GM12801 (cell line): ENCODE measurements around the gene EZH2.

Source experiments
- TF ChIP-seq, protein P1 (sequence below): IDR thresholded peaks from one replicate; pipeline ENCODE4 v1.5.1; 2011; ENCODE audit warnings: control low read depth; ENCODE audit not compliant: insufficient read length; ENCODE audit errors: extremely low read depth

Gene EZH2

GRCh38 chr7:148901178-148901577, 17.1 kb upstream of the EZH2 start:
- TF ChIP-seq, protein P1, sequence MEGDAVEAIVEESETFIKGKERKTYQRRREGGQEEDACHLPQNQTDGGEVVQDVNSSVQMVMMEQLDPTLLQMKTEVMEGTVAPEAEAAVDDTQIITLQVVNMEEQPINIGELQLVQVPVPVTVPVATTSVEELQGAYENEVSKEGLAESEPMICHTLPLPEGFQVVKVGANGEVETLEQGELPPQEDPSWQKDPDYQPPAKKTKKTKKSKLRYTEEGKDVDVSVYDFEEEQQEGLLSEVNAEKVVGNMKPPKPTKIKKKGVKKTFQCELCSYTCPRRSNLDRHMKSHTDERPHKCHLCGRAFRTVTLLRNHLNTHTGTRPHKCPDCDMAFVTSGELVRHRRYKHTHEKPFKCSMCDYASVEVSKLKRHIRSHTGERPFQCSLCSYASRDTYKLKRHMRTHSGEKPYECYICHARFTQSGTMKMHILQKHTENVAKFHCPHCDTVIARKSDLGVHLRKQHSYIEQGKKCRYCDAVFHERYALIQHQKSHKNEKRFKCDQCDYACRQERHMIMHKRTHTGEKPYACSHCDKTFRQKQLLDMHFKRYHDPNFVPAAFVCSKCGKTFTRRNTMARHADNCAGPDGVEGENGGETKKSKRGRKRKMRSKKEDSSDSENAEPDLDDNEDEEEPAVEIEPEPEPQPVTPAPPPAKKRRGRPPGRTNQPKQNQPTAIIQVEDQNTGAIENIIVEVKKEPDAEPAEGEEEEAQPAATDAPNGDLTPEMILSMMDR: no peak

GRCh38 chr7:148898845-148899484, 14.9 kb upstream of the EZH2 start:
- TF ChIP-seq, protein P1: no peak

- TF ChIP-seq, protein P1: no peak
These were observed 10.5 kb upstream of the EZH2 start for GRCh38 chr7:148894591-148894990.

DNA sequence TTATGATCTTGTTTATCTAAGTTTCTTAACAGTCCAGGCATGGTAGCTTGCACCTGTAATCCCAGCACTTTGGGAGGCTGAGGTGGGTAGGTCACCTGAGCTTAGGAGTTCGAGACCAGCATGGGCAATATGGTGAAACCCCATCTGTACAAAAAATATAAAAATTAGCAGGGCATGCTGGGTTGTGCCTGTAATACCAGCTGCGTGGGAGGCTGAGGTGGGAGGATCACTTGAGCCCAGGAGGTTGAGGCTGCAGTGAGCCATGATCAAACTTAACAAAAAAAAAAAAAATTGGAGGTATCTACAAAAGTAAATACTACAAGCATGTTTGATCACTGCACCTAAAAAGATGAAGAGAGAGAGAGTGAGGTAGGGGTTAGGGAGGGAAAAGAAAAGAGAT, 9.0 kb upstream of the EZH2 start:
- TF ChIP-seq, protein P1: no peak

DNA sequence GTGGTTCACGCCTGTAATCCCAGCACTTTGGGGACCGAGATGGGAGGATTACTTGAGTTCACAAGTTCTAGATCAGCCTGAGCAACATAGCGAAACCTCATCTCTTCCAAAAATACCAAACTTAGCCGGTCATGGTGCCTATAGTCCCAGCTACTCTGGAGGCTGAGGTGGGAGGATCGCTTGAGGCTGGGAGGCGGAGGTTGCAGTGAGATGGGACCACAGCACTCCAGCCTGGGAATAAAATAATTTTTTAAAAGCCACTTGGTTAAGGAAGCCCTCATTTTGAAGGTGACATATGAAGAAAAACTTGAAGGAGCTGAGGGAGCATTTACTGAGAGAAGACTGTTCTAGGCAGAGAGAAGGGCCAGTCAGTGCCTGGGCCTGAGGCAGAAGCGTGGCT, 4.2 kb upstream of the EZH2 start:
- TF ChIP-seq, protein P1: no peak

- TF ChIP-seq, protein P1: no peak
These were observed 2.8 kb upstream of the EZH2 start for GRCh38 chr7:148886844-148887243.

GRCh38 chr7:148884299-148885022, 370 bp upstream of the EZH2 start:
- TF ChIP-seq, protein P1: no peak
